Common myeloid progenitor, CD34-positive (primary cell): ENCODE data around the gene FREM3.
A peak's percentile ranks its signal among the peaks of the same experiment; 100 is the strongest.

Experiments used
- CTCF ChIA-PET: fragments of 350-600 bp; sonication (Branson Sonifier 250); formaldehyde crosslinking; loops from one replicate; lab custom pipeline; 2021; ENCODE audit warnings: antibody characterized with exemption; lab: Charles Lee
- POLR2A ChIA-PET: fragments of 350-600 bp; sonication (Branson Sonifier 250); formaldehyde crosslinking; loops from one replicate; lab custom pipeline; 2021; ENCODE audit warnings: antibody characterized with exemption; lab: Charles Lee
- DNase-seq, 3 donors: peaks; one replicate each; pipeline versions ENCODE4 v3.0.0 to v3.0.0-alpha.2; 2013
- H3K27ac ChIP-seq, 2 experiments: 1 replicate in 1 of 2; 2 replicates in 1 of 2; pipeline ENCODE4 v1.7.0; 2013; ENCODE audit warnings: inconsistent platforms in 2 of 2, low read length in 2 of 2, mild to moderate bottlenecking in 2 of 2, low read depth in 1 of 2, moderate library complexity in 1 of 2; ENCODE audit not compliant: severe bottlenecking in 2 of 2, insufficient read depth in 1 of 2, poor library complexity in 1 of 2
- H3K27me3 ChIP-seq, 5 experiments: replicated peaks in 2 of 5; 1 replicate in 3 of 5; 2 replicates in 2 of 5; pipeline versions ENCODE4 v1.6.1 to v1.7.0; 2013; ENCODE audit warnings: low read length in 4 of 5, mild to moderate bottlenecking in 2 of 5, moderate library complexity in 2 of 5, inconsistent platforms in 1 of 5; ENCODE audit not compliant: insufficient read depth in 5 of 5, control insufficient read depth in 4 of 5
- H3K36me3 ChIP-seq, 4 experiments: 1 replicate in 2 of 4; 2 replicates in 2 of 4; pipeline versions ENCODE4 v1.6.1 to v1.7.0; 2013; ENCODE audit warnings: low read length in 3 of 4, control low read depth in 1 of 4, mild to moderate bottlenecking in 1 of 4; ENCODE audit not compliant: control insufficient read depth in 4 of 4, insufficient read depth in 4 of 4
- H3K4me1 ChIP-seq, 4 experiments: 1 replicate in 3 of 4; 2 replicates in 1 of 4; pipeline versions ENCODE4 v1.6.1 to v1.7.1; 2013; ENCODE audit warnings: low read length in 3 of 4, mild to moderate bottlenecking in 3 of 4, control low read depth in 1 of 4, inconsistent platforms in 1 of 4, moderate library complexity in 1 of 4; ENCODE audit not compliant: control insufficient read depth in 4 of 4, insufficient read depth in 4 of 4; ENCODE audit errors: control extremely low read depth in 1 of 4
- H3K4me3 ChIP-seq, 7 experiments: 1 replicate in 4 of 7; 2 replicates in 3 of 7; pipeline versions ENCODE4 v1.5.1 to v1.7.0; 2013; ENCODE audit warnings: mild to moderate bottlenecking in 7 of 7, low read length in 6 of 7, moderate library complexity in 6 of 7, inconsistent platforms in 2 of 7, low read depth in 2 of 7, control low read depth in 1 of 7; ENCODE audit not compliant: insufficient read depth in 4 of 7, control insufficient read depth in 1 of 7; ENCODE audit errors: extremely low read depth in 1 of 7
- H3K9me3 ChIP-seq, 5 experiments: 1 replicate in 4 of 5; 2 replicates in 1 of 5; pipeline versions ENCODE4 v1.6.1 to v1.7.1; 2013; ENCODE audit warnings: low read length in 4 of 5, mild to moderate bottlenecking in 2 of 5, inconsistent platforms in 1 of 5, low read depth in 1 of 5, moderate library complexity in 1 of 5; ENCODE audit not compliant: control insufficient read depth in 4 of 5, insufficient read depth in 2 of 5; ENCODE audit errors: control extremely low read depth in 1 of 5
- whole genome bisulfite sequencing: methylation state at CpG from one replicate; pipeline ENCODE4 v1.1.5; 2013; ENCODE audit not compliant: insufficient coverage; 5-methylcytosine and 5-hydroxymethylcytosine counted together

The FREM3 gene

GRCh38 chr4:143668930-143669552, 31.4 kb downstream of the FREM3 start:
- Histone ChIP-seq H3K9me3 (peaks cover 0 to under 1% (median 0%) of the 10 kb centered on the region in 5 experiments), H3K27me3 (no peaks in the 10 kb centered on the region), H3K4me1 (peaks cover 0 to 7% (median 2%) of the 10 kb centered on the region in 4 experiments), H3K27ac (no peak overlapping the region), H3K4me3 (no peak overlapping the region), H3K36me3 (no peaks in the 10 kb centered on the region)
- 100% methylated on average over 3 of the region's 9 CpGs for WGBS
- DNase-seq = no peak
- ChIA-PET POLR2A (no interaction called here), CTCF (interaction anchor here (0.6 kb wide), 1 partner anchor 230 kb away, joined by 3 read pairs; no protein-coding TSS in a partner anchor)

GRCh38 chr4:143667461-143667860, 33.0 kb downstream of the FREM3 start:
- H3K4me1 ChIP-seq = peaks cover 0 to 7% (median 2%) of the 10 kb centered on the region in 4 experiments
- peak; percentile 14 to 68 (median 47) for DNase-seq
- POLR2A ChIA-PET = no interaction called here
- CTCF ChIA-PET = no interaction called here
- H3K36me3 ChIP-seq = no peaks in the 10 kb centered on the region
- H3K4me3 ChIP-seq = peak overlapping the region in 1 of 7 experiments; percentile 26
- no peaks in the 10 kb centered on the region for H3K9me3 ChIP-seq
- no peak overlapping the region for H3K27ac ChIP-seq
- H3K27me3 ChIP-seq = no peaks in the 10 kb centered on the region
- 0% methylated on average over 3 of the region's 4 CpGs for WGBS

- H3K4me3 ChIP-seq = no peak overlapping the region
- WGBS = 100% methylated on average over 1 of the region's 4 CpGs
- H3K4me1 ChIP-seq = no peaks in the 10 kb centered on the region
- H3K9me3 ChIP-seq = no peaks in the 10 kb centered on the region
- no peak for DNase-seq
- ChIA-PET POLR2A (no interaction called here), CTCF (no interaction called here)
- H3K36me3 ChIP-seq = no peaks in the 10 kb centered on the region
- no peaks in the 10 kb centered on the region for H3K27me3 ChIP-seq
- no peak overlapping the region for H3K27ac ChIP-seq
Measured at GRCh38 chr4:143658336-143658735, 42.1 kb downstream of the FREM3 start.

- CTCF ChIA-PET = no interaction called here
Measured at GRCh38 chr4:143654571-143654970, 45.9 kb downstream of the FREM3 start.

GRCh38 chr4:143653031-143653430, 47.4 kb downstream of the FREM3 start:
- Histone ChIP-seq H3K27ac (no peak overlapping the region), H3K9me3 (peaks cover 2 to 7% (median 5%) of the 10 kb centered on the region in 5 experiments), H3K4me3 (no peak overlapping the region), H3K36me3 (peaks cover 0 to 3% (median 0%) of the 10 kb centered on the region in 4 experiments), H3K27me3 (no peaks in the 10 kb centered on the region), H3K4me1 (no peaks in the 10 kb centered on the region)
- ChIA-PET CTCF (no interaction called here), POLR2A (no interaction called here)
- WGBS = 100% methylated on average over 3 of the region's 3 CpGs
- DNase-seq = no peak

More at GRCh38 chr4:143654571-143654970, 45.9 kb downstream of the FREM3 start:
- Histone ChIP-seq H3K9me3 (no peaks in the 10 kb centered on the region), H3K4me3 (no peak overlapping the region), H3K36me3 (no peaks in the 10 kb centered on the region), H3K4me1 (no peaks in the 10 kb centered on the region), H3K27ac (no peak overlapping the region), H3K27me3 (no peaks in the 10 kb centered on the region)
- POLR2A ChIA-PET = no interaction called here
- 100% methylated on average over 1 of the region's 1 CpG for WGBS
- no peak for DNase-seq

GRCh38 chr4:143643399-143643798, 57.1 kb downstream of the FREM3 start:
- CTCF ChIA-PET = no interaction called here
- POLR2A ChIA-PET = no interaction called here
- Histone ChIP-seq H3K4me1 (no peaks in the 10 kb centered on the region), H3K9me3 (peaks cover 3 to 24% (median 13%) of the 10 kb centered on the region in 5 experiments), H3K4me3 (no peak overlapping the region), H3K36me3 (peaks cover 0 to 7% (median 0%) of the 10 kb centered on the region in 4 experiments), H3K27me3 (no peaks in the 10 kb centered on the region), H3K27ac (no peak overlapping the region)
- DNase-seq = no peak

- CTCF ChIA-PET = no interaction called here
- no CpG with 5 or more reads among the region's 1 CpG for WGBS
Measured at GRCh38 chr4:143642611-143643010, 57.9 kb downstream of the FREM3 start.

More at GRCh38 chr4:143642611-143643010, 57.9 kb downstream of the FREM3 start:
- peaks cover 3 to 17% (median 8%) of the 10 kb centered on the region in 5 experiments for H3K9me3 ChIP-seq
- no peak overlapping the region for H3K4me3 ChIP-seq
- H3K27ac ChIP-seq = no peak overlapping the region
- no peaks in the 10 kb centered on the region for H3K4me1 ChIP-seq
- H3K27me3 ChIP-seq = no peaks in the 10 kb centered on the region
- POLR2A ChIA-PET = no interaction called here
- peaks cover 0 to 2% (median 0%) of the 10 kb centered on the region in 4 experiments for H3K36me3 ChIP-seq
- DNase-seq = no peak
